Activated B cell treated with CpG ODN at 0.5 μM for 24 hours (primary cell): ENCODE measurements around the gene LILRB3. TPM values are rescaled to one million over a fixed set of nuclear protein-coding genes. Genes with fewer than 3 reads are reported as not detected.

ENCODE experiments used
- ATAC-seq: fragments of 200-7000 bp; cut with Tn5 transposase; one replicate; pipeline ENCODE4 v1.10.0; 2021; ENCODE audit warnings: low read depth, mild to moderate bottlenecking, moderate library complexity
- CTCF ChIA-PET: fragments of 350-600 bp; sonication (Branson Sonifier 250); formaldehyde crosslinking; loops from one replicate; lab custom pipeline; 2021; ENCODE audit warnings: antibody characterized with exemption; lab: Charles Lee
- POLR2A ChIA-PET: fragments of 350-600 bp; sonication (Branson Sonifier 250); formaldehyde crosslinking; loops from one replicate; lab custom pipeline; 2021; ENCODE audit warnings: antibody characterized with exemption; lab: Charles Lee
- DNase-seq: peaks from one replicate; pipeline ENCODE4 v3.0.0; 2022
- H3K27ac Mint-ChIP-seq: one replicate; pipeline ENCODE4 v1.8.0; 2020; ENCODE audit warnings: mixed read lengths
- H3K27me3 Mint-ChIP-seq: one replicate; pipeline ENCODE4 v1.8.0; 2021; ENCODE audit warnings: mixed read lengths
- H3K36me3 Mint-ChIP-seq: one replicate; pipeline ENCODE4 v1.8.0; 2021; ENCODE audit warnings: low read depth, mixed read lengths
- H3K4me1 Mint-ChIP-seq: one replicate; pipeline ENCODE4 v1.8.0; 2021; ENCODE audit warnings: mixed read lengths
- H3K4me3 Mint-ChIP-seq: one replicate; pipeline ENCODE4 v1.8.0; 2020; ENCODE audit warnings: mild to moderate bottlenecking, mixed read lengths
- H3K9me3 Mint-ChIP-seq: one replicate; pipeline ENCODE4 v1.8.0; 2020; ENCODE audit warnings: mixed read lengths
- intact Hi-C: fragments of 100-400 bp; cut with micrococcal nuclease; formaldehyde crosslinking; loops from one replicate; pipeline ENCODE4 v1.15.1; 2024
- total RNA-seq: library from RNA; stranded (reverse); gene quantifications from 2 replicates; pipeline ENCODE4 v1.2.3, GENCODE V29; 2022
- TF ChIP-seq, protein P1 (sequence below): fragments of 200-600 bp; IDR thresholded peaks from one replicate; pipeline ENCODE4 v1.8.0; 2022; ENCODE audit warnings: antibody characterized with exemption, mild to moderate bottlenecking

LILRB3 gene
- total RNA-seq, 1 donor from 2014 or later, result 1.1 TPM

DNA sequence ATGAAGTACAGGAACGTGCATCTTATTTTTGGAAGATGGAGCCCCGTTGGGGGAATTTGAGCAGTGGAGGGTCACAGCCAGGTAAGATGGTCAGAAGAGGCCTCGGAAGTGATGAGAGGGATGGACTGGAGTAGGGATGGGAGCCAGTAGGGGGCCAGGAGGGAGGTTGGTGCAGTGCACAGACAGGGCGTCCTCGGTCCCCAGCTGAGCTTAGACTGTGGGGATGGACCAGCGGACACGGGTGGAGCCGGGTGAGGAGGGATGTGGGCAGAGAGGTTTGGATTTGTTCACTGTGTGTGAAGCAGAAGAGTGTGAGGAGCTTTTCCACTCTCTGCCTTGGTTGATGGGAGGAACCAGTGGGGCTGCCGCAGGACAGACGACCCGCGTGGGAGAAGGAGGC is 11.6 kb downstream of the LILRB3 start:
- H3K4me1 Mint-ChIP-seq, result peaks cover 50% of the 10 kb centered on the region
- ChIA-PET CTCF (interaction anchor here (1.1 kb wide), 1 partner anchor 55 kb away, joined by 3 read pairs; no protein-coding TSS in a partner anchor), POLR2A (interaction anchor here (1.0 to 3.6 kb wide), 5 partner anchors 10 to 74 kb away, joined by 4 to 26 read pairs (median 8); partner anchors contain the start of genes CNOT3, LENG1, MBOAT7 and RPS9)
- H3K27ac Mint-ChIP-seq, result peak overlapping the region; percentile 32
- no peaks in the 10 kb centered on the region for H3K27me3 Mint-ChIP-seq
- TF ChIP-seq, protein P1, sequence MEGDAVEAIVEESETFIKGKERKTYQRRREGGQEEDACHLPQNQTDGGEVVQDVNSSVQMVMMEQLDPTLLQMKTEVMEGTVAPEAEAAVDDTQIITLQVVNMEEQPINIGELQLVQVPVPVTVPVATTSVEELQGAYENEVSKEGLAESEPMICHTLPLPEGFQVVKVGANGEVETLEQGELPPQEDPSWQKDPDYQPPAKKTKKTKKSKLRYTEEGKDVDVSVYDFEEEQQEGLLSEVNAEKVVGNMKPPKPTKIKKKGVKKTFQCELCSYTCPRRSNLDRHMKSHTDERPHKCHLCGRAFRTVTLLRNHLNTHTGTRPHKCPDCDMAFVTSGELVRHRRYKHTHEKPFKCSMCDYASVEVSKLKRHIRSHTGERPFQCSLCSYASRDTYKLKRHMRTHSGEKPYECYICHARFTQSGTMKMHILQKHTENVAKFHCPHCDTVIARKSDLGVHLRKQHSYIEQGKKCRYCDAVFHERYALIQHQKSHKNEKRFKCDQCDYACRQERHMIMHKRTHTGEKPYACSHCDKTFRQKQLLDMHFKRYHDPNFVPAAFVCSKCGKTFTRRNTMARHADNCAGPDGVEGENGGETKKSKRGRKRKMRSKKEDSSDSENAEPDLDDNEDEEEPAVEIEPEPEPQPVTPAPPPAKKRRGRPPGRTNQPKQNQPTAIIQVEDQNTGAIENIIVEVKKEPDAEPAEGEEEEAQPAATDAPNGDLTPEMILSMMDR, result no peak
- ATAC-seq (no peak), DNase-seq (no peak)
- intact Hi-C loops, result no loop called here
- H3K4me3 Mint-ChIP-seq, result no peak overlapping the region
- peaks cover 48% of the 10 kb centered on the region for H3K36me3 Mint-ChIP-seq
- no peaks in the 10 kb centered on the region for H3K9me3 Mint-ChIP-seq

DNA sequence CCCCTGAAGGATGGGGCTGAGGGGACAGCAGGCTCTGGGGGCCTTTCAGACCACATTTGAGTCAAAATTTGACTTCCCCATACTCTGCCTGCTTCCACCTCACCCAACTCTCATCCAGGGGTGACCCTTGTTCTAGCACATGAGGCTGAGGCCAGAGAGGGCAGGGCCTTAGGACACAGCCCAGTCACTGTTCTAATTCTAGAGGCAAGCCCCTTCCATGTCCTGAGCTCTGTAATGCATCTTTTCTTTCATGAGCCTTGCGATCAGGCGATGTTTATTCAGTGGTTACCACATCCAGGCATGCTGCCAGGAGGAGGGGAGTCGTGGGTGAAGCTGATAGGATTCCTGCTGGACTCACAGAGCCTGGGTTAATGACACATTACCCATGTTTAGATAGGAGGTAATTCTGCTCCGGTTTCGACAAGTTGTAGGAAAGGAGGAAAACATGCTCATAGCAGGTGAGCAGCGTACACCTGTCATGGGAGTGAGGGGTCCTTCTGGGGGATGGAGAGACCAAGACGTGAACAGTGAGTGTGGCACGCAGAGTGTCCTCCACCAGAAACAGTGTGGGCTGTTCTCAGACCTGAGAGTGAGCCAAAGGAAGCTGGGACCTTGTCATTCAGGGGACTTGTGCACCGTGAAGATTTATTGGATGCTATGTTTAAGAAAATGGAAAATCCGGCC is 12.9 kb downstream of the LILRB3 start:
- H3K4me3 Mint-ChIP-seq, result peak overlapping the region; percentile 6
- H3K36me3 Mint-ChIP-seq, result peaks cover 58% of the 10 kb centered on the region
- ChIA-PET POLR2A (interaction anchor here (0.6 to 3.6 kb wide), 3 partner anchors 9 to 184 kb away, joined by 3 to 26 read pairs (median 12); partner anchors contain the start of genes MBOAT7 and RPS9), CTCF (no interaction called here)
- H3K27me3 Mint-ChIP-seq, result no peaks in the 10 kb centered on the region
- ATAC-seq, result no peak
- intact Hi-C loops, result no loop called here
- H3K27ac Mint-ChIP-seq, result peak overlapping the region; percentile 10
- H3K4me1 Mint-ChIP-seq, result peaks cover 60% of the 10 kb centered on the region
- no peaks in the 10 kb centered on the region for H3K9me3 Mint-ChIP-seq
- TF ChIP-seq, protein P1, result no peak
- no peak for DNase-seq

DNA sequence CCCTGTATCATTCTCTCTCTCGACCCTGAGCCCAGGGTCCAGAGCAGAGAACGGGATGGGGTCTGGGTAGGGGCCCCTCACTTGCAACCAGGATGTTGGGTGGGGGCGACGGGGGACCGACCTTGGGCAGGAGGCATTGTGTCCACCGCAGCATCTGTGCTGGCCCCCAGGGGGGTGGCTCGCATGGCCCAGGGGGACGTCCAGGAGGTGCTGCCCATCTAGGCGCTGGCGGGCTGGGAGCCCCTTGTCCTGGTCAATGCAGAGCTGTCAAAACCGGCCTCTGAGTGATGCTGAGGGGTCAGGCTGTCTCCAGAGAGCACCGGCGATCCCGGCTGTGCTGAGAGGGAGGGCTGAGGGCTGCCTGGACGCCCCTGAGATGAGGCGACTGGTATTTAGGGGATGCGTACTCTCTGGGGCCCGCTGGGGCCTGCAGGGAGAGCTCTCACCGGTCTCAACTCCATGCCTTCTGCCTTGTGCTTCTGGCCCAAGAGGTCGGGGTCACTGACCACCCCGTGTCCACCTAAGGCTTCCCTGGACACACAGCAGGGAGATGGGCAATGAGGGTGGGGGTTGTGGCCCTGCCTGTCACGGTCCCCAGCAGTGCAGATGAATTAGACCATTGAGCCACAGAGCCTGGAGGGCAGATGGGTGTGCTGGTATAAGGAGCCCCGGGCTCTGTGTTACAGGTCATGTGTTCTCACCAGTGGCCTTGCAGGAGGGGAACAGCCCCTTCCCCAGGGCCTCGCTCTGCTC is 13.6 kb downstream of the LILRB3 start:
- no peaks in the 10 kb centered on the region for H3K27me3 Mint-ChIP-seq
- CTCF ChIA-PET, result interaction anchor here (0.7 kb wide), 1 partner anchor 20 kb away, joined by 3 read pairs; the partner anchor contains the start of gene MBOAT7
- no peaks in the 10 kb centered on the region for H3K9me3 Mint-ChIP-seq
- peak overlapping the region; percentile 10 for H3K27ac Mint-ChIP-seq
- no peak for ATAC-seq
- intact Hi-C loops, result no loop called here
- POLR2A ChIA-PET, result interaction anchor here (0.6 to 5.2 kb wide), 4 partner anchors 8 to 184 kb away, joined by 3 to 69 read pairs (median 19); partner anchors contain the start of genes MBOAT7, RPS9 and TSEN34
- TF ChIP-seq, protein P1, result no peak
- H3K4me1 Mint-ChIP-seq, result peaks cover 67% of the 10 kb centered on the region
- no peak for DNase-seq
- no peak overlapping the region for H3K4me3 Mint-ChIP-seq
- H3K36me3 Mint-ChIP-seq, result peaks cover 65% of the 10 kb centered on the region

DNA sequence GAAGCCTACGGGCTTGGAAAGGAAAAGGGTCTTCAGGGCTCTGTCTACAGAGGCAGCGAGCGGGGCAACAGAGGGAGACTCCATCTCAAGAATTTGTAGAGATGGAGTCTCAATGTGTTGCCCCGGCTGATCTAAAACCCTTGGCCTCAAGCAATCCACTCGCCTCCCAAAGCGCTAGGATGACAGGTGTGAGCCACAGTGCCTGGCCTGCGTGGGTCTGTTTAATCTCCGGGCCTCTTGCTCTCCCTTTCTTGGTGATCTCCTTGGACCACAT is 14.1 kb downstream of the LILRB3 start:
- no peak for DNase-seq
- H3K4me3 Mint-ChIP-seq, result no peak overlapping the region
- no peaks in the 10 kb centered on the region for H3K27me3 Mint-ChIP-seq
- peak overlapping the region; percentile 46 for H3K27ac Mint-ChIP-seq
- CTCF ChIA-PET, result interaction anchor here (0.7 to 1.1 kb wide), 2 partner anchors 20 to 23 kb away, joined by 3 read pairs; partner anchors contain the start of gene MBOAT7
- peaks cover 72% of the 10 kb centered on the region for H3K4me1 Mint-ChIP-seq
- intact Hi-C loops, result no loop called here
- TF ChIP-seq, protein P1, result no peak
- H3K9me3 Mint-ChIP-seq, result no peaks in the 10 kb centered on the region
- H3K36me3 Mint-ChIP-seq, result peaks cover 70% of the 10 kb centered on the region
- POLR2A ChIA-PET, result interaction anchor here (1.7 to 5.2 kb wide), 4 partner anchors 8 to 19 kb away, joined by 5 to 69 read pairs (median 16); partner anchors contain the start of genes MBOAT7, RPS9 and TSEN34
- no peak for ATAC-seq
